GM18870 (cell line): ENCODE results near the gene ERVV-1.
"Not testable (repeated sequence)": the region's sequence is repeated elsewhere in the genome, so short reads cannot be mapped to it uniquely, and the experiment has no call there.

Experiments
- ATAC-seq: cut with Tn5 transposase; IDR thresholded peaks from one replicate; pipeline ENCODE4 v1.9.1; 2021; ENCODE audit warnings: moderate library complexity; ENCODE audit not compliant: unreplicated experiment

Gene ERVV-1

DNA sequence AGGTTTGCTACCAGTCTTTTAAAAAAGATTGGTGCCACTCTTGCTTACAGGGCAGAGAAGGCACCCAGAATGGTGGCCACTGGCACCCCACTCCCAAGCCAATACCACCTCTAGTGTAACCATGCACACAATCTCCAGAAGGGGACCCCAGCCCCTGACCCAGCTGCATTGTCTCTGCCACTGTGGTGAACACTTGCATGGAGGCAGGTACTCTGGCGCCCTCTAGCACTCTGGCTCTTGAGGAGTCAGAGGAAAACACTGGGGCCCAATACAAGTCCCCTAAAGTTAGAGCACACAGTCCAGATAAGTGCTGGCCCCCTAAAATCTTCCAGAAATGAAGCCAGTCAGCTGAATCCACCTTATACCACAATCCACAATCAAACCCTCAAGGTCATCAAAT is 6.0 kb downstream of the ERVV-1 start:
- no peak for ATAC-seq

DNA sequence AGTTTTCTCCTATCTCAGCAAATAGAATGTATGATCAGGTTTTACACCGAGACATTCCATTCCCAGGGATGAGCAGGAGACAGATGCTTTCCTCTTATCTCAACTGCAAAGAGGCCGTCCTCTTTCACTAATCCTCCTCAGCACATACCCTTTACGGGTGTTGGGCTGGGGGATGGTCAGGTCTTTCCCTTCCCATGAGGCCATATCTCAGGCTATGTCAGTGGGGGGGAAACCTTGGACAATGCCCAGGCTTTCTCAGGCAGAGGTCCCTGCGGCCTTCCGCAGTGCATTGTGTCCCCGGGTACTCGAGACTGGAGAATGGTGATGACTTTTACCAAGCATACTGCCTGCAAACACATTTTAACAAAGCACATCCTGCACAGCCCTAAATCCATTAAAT is 14.6 kb downstream of the ERVV-1 start:
- not testable (repeated sequence) for ATAC-seq

DNA sequence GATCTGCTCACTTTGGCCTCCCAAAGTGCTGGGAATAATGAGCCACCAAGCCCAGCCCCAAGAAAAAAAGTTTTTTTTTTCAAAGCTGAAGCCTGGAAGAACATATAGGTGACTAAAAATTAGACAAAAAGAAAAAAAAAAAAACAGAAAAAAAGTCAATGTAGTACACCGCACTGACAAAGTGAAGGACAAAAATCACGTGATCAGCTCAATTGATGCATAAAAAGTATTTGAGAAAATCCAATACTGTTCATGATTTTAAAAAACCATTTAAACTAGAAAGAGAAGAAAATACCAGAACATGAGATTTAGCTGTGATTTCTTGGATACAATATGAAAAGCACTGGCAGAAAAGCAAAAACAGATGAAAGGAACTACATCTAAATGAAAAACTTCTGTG is 20.3 kb downstream of the ERVV-1 start:
- ATAC-seq, result no peak

DNA sequence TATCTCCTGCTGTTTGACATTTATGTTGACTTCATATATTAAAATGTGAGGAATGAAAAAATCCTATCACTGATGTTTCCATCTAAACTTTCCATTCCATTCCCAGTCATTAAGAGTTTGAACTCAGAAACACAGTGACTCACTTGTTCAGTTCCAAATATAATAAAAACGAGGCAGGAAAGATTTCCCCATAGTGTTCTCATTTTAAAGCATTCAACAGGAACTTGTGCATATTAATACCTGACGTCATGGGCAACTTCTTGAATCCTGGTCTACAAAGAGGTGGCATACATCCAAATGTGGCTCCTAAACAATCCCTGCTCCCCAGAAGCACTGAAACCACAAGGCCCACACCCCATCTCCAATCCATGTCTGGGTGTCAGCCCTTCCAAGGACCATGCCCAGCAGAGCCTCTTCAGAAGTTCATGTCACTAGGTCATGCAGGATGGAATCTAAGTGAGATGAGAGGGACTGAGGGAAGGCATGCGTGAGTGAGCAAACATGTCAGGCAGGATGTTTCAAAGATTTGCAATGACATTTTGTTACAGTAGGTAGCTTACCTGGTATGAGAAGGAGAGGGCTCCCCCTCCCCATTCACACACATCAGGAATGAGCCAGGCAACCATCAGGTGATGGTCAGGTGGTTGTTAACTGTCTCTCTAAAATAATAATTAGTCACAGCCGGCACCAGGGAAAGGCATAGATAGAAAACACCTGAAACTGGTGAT is 21.4 kb downstream of the ERVV-1 start:
- no peak for ATAC-seq

DNA sequence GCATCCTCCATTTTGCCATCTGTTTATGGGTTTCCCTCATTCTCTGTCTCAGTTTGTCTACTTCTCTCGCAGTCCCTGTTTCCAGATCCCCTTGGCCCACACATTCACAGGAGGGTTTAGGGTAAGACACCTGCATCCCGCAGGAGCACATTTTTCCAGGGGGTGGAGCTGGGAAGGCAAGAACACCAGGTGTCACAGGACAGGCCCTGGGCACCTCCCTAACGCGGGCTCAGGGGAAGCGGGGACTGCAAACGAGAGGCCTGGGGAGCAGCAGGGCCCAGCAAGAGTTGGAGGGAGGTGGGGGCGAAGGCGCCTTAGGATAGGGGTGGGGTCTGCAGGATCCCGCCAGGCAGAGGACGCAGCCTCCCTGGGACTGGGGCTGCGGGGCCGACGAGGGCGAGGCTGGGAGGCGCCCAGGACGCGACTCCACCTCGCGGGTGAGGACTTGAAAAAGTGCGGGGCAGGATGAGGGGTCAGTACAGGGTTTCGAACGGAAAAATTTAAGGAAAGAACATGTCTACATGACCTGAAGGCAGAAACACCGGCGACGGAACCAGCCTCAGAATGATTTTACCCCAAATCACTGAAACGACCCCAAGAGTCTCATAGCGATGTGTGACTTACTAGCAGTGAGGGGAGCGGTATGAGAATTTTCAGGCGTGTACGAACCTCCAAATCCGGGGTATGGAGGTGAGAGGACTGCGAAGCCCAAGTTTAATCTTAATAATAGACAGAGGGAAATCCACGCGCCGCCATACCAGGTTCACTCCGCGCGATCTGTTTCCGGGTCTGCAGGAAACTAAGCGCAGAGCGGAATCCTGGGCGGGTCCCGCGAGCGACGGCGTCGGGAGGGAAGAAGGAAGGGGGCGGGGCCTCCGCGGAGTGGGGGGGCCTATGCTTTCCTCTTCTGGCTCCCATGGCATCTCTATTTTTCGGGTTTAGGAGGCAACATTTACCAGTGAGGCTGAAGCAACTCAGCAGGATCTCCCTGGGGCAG is 23.7 kb downstream of the ERVV-1 start:
- ATAC-seq, result no peak

DNA sequence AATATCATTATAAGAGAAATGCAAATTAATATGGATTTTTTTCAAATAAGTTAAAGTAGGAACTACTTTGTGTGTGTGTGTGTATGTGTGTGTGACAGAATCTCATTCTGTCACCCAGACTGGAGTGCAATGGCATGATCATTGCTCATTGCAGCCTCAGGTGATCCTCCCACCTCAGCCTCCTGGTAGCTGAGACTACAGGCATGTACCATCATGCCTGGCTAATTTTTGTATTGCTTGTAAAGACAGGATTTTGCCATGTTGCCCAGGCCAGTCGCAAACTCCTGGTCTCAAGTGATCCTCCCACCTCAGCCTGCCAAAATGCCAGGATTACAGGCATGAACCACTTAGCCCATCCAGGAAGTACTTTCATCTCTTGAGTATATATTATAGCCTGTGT is 27.6 kb downstream of the ERVV-1 start:
- ATAC-seq, result no peak

DNA sequence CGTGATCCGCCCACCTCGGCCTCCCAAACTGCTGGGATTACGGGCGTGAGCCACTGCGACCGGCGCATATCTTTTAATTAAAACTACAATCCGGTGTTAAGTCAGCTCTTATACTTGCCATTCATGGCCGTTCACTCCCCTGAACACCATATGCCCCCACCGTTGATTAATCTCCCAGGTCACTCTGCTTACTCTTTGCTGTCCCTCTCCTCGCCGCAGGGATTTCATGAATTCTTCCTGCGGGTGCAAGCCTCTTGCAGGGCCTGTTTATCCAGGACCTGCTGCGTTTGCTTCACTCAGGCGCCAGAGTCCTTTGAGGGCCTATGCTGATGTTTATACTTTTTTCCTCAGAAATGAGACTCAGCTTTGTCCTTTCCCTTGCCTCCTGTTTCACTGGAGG is 31.8 kb downstream of the ERVV-1 start:
- no peak for ATAC-seq

DNA sequence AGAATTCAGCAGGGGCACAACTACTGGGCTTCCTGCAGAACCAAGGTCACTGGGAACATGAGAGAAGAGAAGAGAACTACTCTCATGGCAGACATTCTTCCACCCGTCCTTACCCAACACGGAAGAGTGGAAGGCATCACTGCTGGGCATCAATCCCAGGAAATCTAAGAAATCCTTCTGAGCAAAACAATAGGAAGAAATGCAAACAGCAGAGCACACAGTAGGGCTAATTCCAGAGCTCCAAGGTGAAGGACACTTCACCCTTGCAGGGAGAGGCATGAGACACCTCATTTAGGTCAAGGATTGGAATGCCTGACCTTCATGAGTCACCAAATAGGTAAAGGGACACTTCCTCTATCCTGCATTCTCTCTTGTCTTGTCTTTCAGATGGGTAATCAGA is 33.7 kb downstream of the ERVV-1 start:
- ATAC-seq, result no peak

DNA sequence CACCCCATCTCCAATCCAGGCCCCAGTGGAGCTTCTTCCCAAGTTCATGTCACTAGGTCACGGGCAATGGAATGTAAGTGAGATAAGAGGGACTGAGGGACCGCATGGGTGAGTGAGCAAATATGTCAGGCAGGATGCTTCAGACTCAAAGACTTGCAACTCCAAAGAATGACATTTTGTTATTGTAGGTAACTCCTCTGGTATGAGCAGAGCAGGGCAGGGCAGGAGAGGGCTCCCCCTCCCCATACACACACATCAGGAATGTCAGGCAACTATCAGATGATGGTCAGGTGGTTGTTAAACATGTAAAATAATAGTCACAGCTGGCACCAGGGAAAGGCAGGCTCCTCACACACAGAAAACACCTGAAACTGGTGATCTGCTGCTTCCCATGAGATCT is 41.4 kb downstream of the ERVV-1 start:
- ATAC-seq, result no peak

DNA sequence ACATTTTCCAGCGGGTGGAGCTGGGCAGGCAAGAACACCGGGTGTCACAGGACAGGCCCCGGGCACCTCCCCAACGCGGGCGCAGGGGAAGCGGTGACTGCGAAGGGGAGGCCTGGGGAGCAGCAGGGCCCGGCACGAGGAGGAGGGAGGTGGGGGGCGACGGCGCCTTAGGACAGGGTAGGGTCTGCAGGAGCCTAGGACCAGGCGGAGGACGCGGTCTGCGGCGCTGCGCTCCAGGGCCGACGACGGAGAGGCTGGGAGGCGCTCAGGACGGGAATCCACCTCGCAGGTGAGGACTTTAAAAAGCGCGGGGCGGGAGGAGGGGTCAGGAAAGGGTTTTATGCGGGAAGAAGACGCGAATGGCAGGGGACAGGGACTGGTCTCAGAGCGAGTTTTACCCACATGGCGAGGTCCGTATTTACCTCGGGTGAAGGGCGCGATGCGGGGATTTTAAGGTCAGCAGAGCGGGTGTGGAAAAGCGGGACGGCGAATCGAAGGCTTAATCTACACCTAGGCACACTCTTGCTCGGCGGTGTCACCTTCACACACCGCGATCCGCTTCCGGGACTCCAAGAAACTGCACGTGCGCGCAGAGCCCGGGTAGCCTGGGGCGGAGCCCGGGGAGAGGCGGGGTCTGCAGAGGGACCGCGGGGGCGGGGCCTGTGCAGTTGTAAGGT is 44.3 kb downstream of the ERVV-1 start:
- ATAC-seq, result no peak
